Gastrocnemius medialis (tissue), 4 donors: ENCODE measurements around the gene ECE2. TPM values are rescaled to one million over a fixed set of nuclear protein-coding genes. Genes with fewer than 3 reads are reported as not detected.
A peak's percentile ranks its signal among the peaks of the same experiment; 100 is the strongest.

Experiments used
- ATAC-seq, 2 donors: fragments of 150-250 bp; one replicate each; pipeline ENCODE4 v1.9.1; 2016
- DNase-seq, 2 donors: peaks; one replicate each; pipeline ENCODE4 v3.0.0-alpha.2; 2019
- H3K27ac ChIP-seq, 4 donors: fragments of 200-600 bp; sonication (generic); 1 replicate in 1 of 4; 2 replicates in 3 of 4; pipeline ENCODE4 v1.5.1; 2016 to 2018; ENCODE audit warnings: mild to moderate bottlenecking in 2 of 4, moderate library complexity in 1 of 4
- H3K27me3 ChIP-seq, 3 donors: fragments of 200-600 bp; sonication (generic) in 2 of 3; 1 replicate in 1 of 3; 2 replicates in 2 of 3; pipeline versions ENCODE4 v1.5.1 to v1.6.0; 2016 to 2019; ENCODE audit warnings: mild to moderate bottlenecking in 1 of 3, moderate library complexity in 1 of 3
- H3K36me3 ChIP-seq, 2 donors: fragments of 200-600 bp; sonication (generic) in 1 of 2; one replicate each; pipeline ENCODE4 v1.5.1; 2017 to 2018
- H3K4me1 ChIP-seq, 2 donors: fragments of 200-600 bp; sonication (generic) in 1 of 2; one replicate each; pipeline ENCODE4 v1.5.1; 2016 to 2017; ENCODE audit warnings: mild to moderate bottlenecking in 2 of 2
- H3K4me3 ChIP-seq, 4 donors: fragments of 200-600 bp; sonication (generic) in 3 of 4; 1 replicate in 1 of 4; 2 replicates in 3 of 4; pipeline ENCODE4 v1.5.1; 2016 to 2019; ENCODE audit warnings: mild to moderate bottlenecking in 2 of 4
- H3K9me3 ChIP-seq, 3 donors: fragments of 200-600 bp; sonication (generic) in 2 of 3; 1 replicate in 1 of 3; 2 replicates in 2 of 3; pipeline ENCODE4 v1.5.1; 2016 to 2019
- POLR2A ChIP-seq, 2 donors: fragments of 450-650 bp; IDR thresholded peaks; one replicate each; pipeline ENCODE4 v1.6.1; 2017; ENCODE audit warnings: antibody characterized with exemption in 2 of 2, mild to moderate bottlenecking in 2 of 2, moderate library complexity in 2 of 2
- in situ Hi-C, 4 donors: fragments of 200-750 bp; cut with MboI; loops; one replicate each; pipeline versions ENCODE4 v1.15.0 to v1.8.0; 2017; ENCODE audit warnings: low sequenced_read_pairs in 4 of 4
- intact Hi-C: fragments of 100-400 bp; cut with DNase I; formaldehyde crosslinking; loops from one replicate; pipeline ENCODE4 v1.15.1; 2023; ENCODE audit warnings: low total_unique reads
- total RNA-seq, 4 donors: library from RNA; depleted of rRNA; stranded (reverse); fragments of >200 nt; gene quantifications; one replicate each; pipeline versions ENCODE4 v1.1.0 to v1.2.3, GENCODE V29; 2016
- TF ChIP-seq, protein P1 (sequence below), 5 experiments: fragments of 450-650 bp in 3 of 5; fragments of 200-600 bp in 2 of 5; sonication (generic) in 2 of 5; IDR thresholded peaks in 4 of 5; conservative IDR thresholded peaks in 1 of 5; 1 replicate in 4 of 5; 2 replicates in 1 of 5; pipeline ENCODE4 v1.5.1; 2016 to 2019; ENCODE audit warnings: antibody characterized with exemption in 5 of 5, mild to moderate bottlenecking in 3 of 5, moderate library complexity in 3 of 5

ECE2 gene
- total RNA-seq, 4 donors from 2014 or later, result not detected

DNA sequence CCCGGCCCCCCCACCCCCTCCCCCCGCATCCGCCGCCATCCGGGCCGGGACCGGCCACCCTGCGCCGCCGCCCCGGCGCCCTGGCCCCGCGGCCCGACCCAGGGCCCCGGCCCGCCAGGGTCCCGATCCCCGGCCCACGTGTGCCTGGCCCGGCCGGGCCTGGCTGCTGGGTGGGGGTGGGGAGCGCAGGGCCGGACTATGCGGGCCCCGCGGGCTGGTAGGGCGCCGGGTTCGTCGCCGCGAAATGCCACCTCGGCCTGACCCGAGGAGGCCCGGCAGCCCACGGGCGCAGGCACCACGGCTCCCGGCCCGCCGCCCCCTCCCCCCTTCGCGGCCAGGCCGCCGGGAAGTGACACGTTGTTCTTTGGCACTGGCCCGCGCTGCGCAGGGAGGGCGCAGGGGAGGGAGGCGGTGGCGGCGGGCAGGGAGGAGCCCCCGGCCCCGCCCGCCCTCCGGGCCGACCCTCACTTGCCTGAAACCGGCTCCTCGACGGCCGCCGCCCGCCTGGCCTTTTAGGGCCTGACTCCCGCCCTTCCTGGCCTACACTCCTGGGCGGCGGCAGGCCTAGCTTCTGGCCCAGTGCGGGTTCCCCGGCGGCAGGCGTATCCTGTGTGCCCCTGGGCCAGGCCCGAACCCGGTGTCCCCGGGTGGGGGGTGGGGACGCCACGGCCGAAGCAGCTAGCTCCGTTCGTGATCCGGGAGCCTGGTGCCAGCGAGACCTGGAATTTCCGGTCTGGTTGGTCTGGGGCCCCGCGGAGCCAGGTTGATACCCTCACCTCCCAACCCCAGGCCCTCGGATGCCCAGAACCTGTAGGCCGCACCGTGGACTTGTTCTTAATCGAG is 39.1 kb downstream of the ECE2 start:
- in situ Hi-C loops (loop anchor here in 2 of 4 donors (5.0 to 10.0 kb wide), 2 partner anchors 138 to 140 kb away; partner anchors contain the start of gene AP2M1 (in 1 of the 2)), intact Hi-C loops (loop anchor here (1.0 to 10.0 kb wide), 8 partner anchors 16 to 1520 kb away; partner anchors contain the start of genes ABCF3, ALG3, ATP11B and EEF1AKMT4)
- peak; percentile 85 to 90 for TF ChIP-seq POLR2A (IDR thresholded peaks at IDR 0.05)
- TF ChIP-seq, protein P1, sequence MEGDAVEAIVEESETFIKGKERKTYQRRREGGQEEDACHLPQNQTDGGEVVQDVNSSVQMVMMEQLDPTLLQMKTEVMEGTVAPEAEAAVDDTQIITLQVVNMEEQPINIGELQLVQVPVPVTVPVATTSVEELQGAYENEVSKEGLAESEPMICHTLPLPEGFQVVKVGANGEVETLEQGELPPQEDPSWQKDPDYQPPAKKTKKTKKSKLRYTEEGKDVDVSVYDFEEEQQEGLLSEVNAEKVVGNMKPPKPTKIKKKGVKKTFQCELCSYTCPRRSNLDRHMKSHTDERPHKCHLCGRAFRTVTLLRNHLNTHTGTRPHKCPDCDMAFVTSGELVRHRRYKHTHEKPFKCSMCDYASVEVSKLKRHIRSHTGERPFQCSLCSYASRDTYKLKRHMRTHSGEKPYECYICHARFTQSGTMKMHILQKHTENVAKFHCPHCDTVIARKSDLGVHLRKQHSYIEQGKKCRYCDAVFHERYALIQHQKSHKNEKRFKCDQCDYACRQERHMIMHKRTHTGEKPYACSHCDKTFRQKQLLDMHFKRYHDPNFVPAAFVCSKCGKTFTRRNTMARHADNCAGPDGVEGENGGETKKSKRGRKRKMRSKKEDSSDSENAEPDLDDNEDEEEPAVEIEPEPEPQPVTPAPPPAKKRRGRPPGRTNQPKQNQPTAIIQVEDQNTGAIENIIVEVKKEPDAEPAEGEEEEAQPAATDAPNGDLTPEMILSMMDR (IDR thresholded peaks at IDR 0.05 in 4 of 5, conservative IDR thresholded peaks at IDR 0.05 in 1 of 5), result no peak
- Histone ChIP-seq H3K9me3 (no peaks in the 10 kb centered on the region), H3K4me3 (peak overlapping the region; percentile 73 to 94 (median 90)), H3K27ac (peak overlapping the region; percentile 92 to 100 (median 98)), H3K27me3 (no peaks in the 10 kb centered on the region), H3K36me3 (peaks cover 0 to 14% of the 10 kb centered on the region in 2 donors), H3K4me1 (peaks cover 44 to 51% of the 10 kb centered on the region in 2 donors)
- peak; percentile 81 to 84 for DNase-seq
- peak; percentile 63 to 69 for ATAC-seq

DNA sequence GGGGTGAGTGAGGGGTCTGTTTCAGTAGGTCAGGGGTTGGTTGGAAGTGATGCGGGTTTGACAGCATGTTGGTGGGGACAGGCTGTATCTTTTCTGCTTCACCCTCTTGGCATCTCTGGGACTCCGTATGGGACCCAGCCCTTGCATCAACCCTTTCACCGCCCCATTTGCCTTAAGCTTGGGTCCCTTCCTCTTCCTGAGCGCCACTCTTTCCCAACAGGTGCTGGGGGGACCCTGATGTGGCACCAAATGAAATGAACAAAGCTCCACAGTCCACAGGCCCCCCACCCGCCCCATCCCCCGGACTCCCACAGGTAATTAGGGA is 39.7 kb downstream of the ECE2 start:
- H3K27me3 ChIP-seq, result no peaks in the 10 kb centered on the region
- DNase-seq, result no peak
- no peak for ATAC-seq
- peak overlapping the region; percentile 92 to 100 (median 98) for H3K27ac ChIP-seq
- no peaks in the 10 kb centered on the region for H3K9me3 ChIP-seq
- H3K4me1 ChIP-seq, result peaks cover 47 to 55% of the 10 kb centered on the region in 2 donors
- TF ChIP-seq POLR2A (IDR thresholded peaks at IDR 0.05), result no peak
- TF ChIP-seq, protein P1 (IDR thresholded peaks at IDR 0.05 in 4 of 5, conservative IDR thresholded peaks at IDR 0.05 in 1 of 5), result no peak
- H3K36me3 ChIP-seq, result peaks cover 0 to 15% of the 10 kb centered on the region in 2 donors
- in situ Hi-C loops (loop anchor here in 1 of 4 donors (10.0 kb wide), 1 partner anchor 141 kb away; the partner anchor contains the start of gene AP2M1), intact Hi-C loops (loop anchor here (2.0 to 10.0 kb wide), 6 partner anchors 21 to 1521 kb away; partner anchors contain the start of genes ABCF3, ALG3, ATP11B and EEF1AKMT4)
- peak overlapping the region; percentile 73 to 94 (median 90) for H3K4me3 ChIP-seq

DNA sequence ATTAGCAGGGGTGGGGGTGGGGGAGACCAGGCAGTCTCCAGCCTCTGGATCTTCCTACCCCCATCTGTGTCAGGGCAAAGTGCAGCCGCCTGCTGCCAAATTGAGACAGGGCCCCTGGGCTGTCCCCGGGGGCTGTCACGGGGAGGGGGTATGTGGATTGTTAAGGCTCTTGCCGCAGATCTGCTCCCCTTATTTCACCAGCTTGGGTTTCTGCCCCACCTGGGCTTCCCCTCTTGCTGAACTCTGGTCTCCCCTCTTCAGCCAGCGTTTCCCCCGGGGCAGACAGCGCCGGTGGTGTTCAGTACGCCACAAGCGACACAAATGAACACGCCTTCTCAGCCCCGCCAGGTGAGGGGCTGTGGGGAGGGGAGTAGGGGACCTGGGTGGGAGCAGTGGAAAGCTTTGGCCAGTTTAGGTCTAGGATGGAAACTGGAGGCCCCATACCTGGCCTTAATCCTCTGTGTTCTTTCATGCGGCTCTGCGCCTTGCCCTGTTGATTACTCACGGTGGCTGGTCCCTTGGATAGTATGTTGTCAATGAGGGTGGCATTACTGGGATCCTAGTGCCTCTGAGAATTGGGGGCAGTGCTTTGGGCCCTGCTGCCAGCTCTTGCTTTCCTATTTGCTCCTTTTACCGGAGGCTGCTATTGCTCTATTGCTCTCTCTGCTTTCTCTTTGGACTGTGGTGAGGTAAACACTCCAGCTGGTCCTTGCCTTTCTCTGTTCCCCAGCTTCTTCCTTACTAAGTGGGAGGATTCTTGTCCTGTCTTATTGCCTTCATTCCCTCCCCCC is 40.2 kb downstream of the ECE2 start:
- Histone ChIP-seq H3K27me3 (no peaks in the 10 kb centered on the region), H3K4me1 (peaks cover 52 to 60% of the 10 kb centered on the region in 2 donors), H3K27ac (peak overlapping the region; percentile 92 to 100 (median 98)), H3K36me3 (peaks cover 0 to 21% of the 10 kb centered on the region in 2 donors), H3K9me3 (no peaks in the 10 kb centered on the region), H3K4me3 (peak overlapping the region; percentile 73 to 94 (median 90))
- intact Hi-C loops (loop anchor here (2.0 to 10.0 kb wide), 6 partner anchors 21 to 1521 kb away; partner anchors contain the start of genes ABCF3, ALG3, ATP11B and EEF1AKMT4), in situ Hi-C loops (loop anchor here in 1 of 4 donors (10.0 kb wide), 1 partner anchor 141 kb away; the partner anchor contains the start of gene AP2M1)
- no peak for DNase-seq
- ATAC-seq, result no peak
- TF ChIP-seq, protein P1 (IDR thresholded peaks at IDR 0.05 in 4 of 5, conservative IDR thresholded peaks at IDR 0.05 in 1 of 5), result no peak
- no peak for TF ChIP-seq POLR2A (IDR thresholded peaks at IDR 0.05)

DNA sequence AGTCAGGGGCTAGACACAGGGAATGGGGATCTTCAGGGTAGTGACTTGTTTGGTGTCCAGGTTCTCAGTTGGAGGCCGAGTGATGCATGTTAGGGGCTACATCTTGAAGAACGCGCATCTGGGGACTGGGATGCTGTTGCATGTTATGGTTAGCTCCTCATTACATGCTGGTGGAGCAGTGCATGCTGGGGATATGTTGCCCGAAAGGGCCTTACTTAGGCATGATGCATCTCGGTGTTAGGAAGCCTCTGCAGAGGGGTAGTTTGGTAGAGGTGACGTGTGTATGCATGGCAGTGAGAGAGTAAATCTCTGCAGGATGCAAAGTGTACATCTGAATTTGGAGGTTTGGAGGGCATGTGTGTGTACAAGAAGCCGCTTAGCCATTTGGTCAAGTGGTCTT is 41.0 kb downstream of the ECE2 start:
- peaks cover 60 to 68% of the 10 kb centered on the region in 2 donors for H3K4me1 ChIP-seq

More for the DNA sequence above, 41.0 kb downstream of the ECE2 start:
- intact Hi-C loops (loop anchor here (5.0 to 10.0 kb wide), 4 partner anchors 129 to 1522 kb away; partner anchors contain the start of genes ABCF3, ATP11B and KLHL24), in situ Hi-C loops (loop anchor here in 1 of 4 donors (10.0 kb wide), 1 partner anchor 142 kb away; the partner anchor contains the start of gene AP2M1)
- TF ChIP-seq, protein P1 (IDR thresholded peaks at IDR 0.05 in 4 of 5, conservative IDR thresholded peaks at IDR 0.05 in 1 of 5), result no peak
- TF ChIP-seq POLR2A (IDR thresholded peaks at IDR 0.05), result no peak
- Histone ChIP-seq H3K9me3 (no peaks in the 10 kb centered on the region), H3K36me3 (peaks cover 0 to 28% of the 10 kb centered on the region in 2 donors), H3K27ac (peak overlapping the region; percentile 92 to 100 (median 98)), H3K4me3 (peak overlapping the region; percentile 73 to 94 (median 90)), H3K27me3 (no peaks in the 10 kb centered on the region)
- no peak for DNase-seq
- no peak for ATAC-seq
